Activated CD4-positive, alpha-beta T cell treated with anti-CD3 and anti-CD28 coated beads, Interleukin-2, Interleukin-6, amounts not matched to agents 100 ng/mL and 50 ng/mL, durations not matched to agents 16 hours and 8 hours (primary cell): ENCODE measurements around the gene AUTS2.
"Not testable (repeated sequence)": the region's sequence is repeated elsewhere in the genome, so short reads cannot be mapped to it uniquely, and the experiment has no call there.

Source experiments
- DNase-seq: peaks from one replicate; pipeline ENCODE4 v3.0.0-alpha.2; 2020

The AUTS2 gene

GRCh38 chr7:70230761-70231160 is 632.5 kb downstream of the AUTS2 start:
- DNase-seq: no peak

GRCh38 chr7:70233776-70234175 is 635.5 kb downstream of the AUTS2 start:
- no peak for DNase-seq

- DNase-seq: no peak
Observed at GRCh38 chr7:70237256-70237655, 639.0 kb downstream of the AUTS2 start.

GRCh38 chr7:70237831-70238575 is 639.7 kb downstream of the AUTS2 start:
- no peak for DNase-seq

- DNase-seq: no peak
Observed at GRCh38 chr7:70239918-70240317, 641.6 kb downstream of the AUTS2 start.

- DNase-seq: no peak
Observed at GRCh38 chr7:70240873-70241272, 642.6 kb downstream of the AUTS2 start.

- no peak for DNase-seq
Observed at GRCh38 chr7:70241536-70242175, 643.4 kb downstream of the AUTS2 start.

- no peak for DNase-seq
Observed at GRCh38 chr7:70242826-70243225, 644.6 kb downstream of the AUTS2 start.

- no peak for DNase-seq
Observed at GRCh38 chr7:70243443-70243842, 645.2 kb downstream of the AUTS2 start.

- no peak for DNase-seq
Observed at GRCh38 chr7:70257921-70258320, 659.6 kb downstream of the AUTS2 start.

- DNase-seq: no peak
Observed at GRCh38 chr7:70259502-70259901, 661.2 kb downstream of the AUTS2 start.

GRCh38 chr7:70263471-70264255 is 665.4 kb downstream of the AUTS2 start:
- DNase-seq: no peak

GRCh38 chr7:70266186-70266585 is 667.9 kb downstream of the AUTS2 start:
- no peak for DNase-seq

- DNase-seq: no peak
Observed at GRCh38 chr7:70267381-70268120, 669.3 kb downstream of the AUTS2 start.

GRCh38 chr7:70268179-70268578 is 669.9 kb downstream of the AUTS2 start:
- no peak for DNase-seq

GRCh38 chr7:70270149-70270548 is 671.9 kb downstream of the AUTS2 start:
- no peak for DNase-seq

- DNase-seq: no peak
Observed at GRCh38 chr7:70271617-70272081, 673.4 kb downstream of the AUTS2 start.

- DNase-seq: not testable (repeated sequence)
Observed at GRCh38 chr7:70275570-70275969, 677.3 kb downstream of the AUTS2 start.

- no peak for DNase-seq
Observed at GRCh38 chr7:70285187-70285586, 686.9 kb downstream of the AUTS2 start.

- no peak for DNase-seq
Observed at GRCh38 chr7:70285854-70286253, 687.6 kb downstream of the AUTS2 start.

GRCh38 chr7:70288781-70289456 is 690.6 kb downstream of the AUTS2 start:
- no peak for DNase-seq

GRCh38 chr7:70292716-70293115 is 694.4 kb downstream of the AUTS2 start:
- no peak for DNase-seq
